PC-9 (cell line): ENCODE results near the gene PLTP. TPM values are rescaled to one million over a fixed set of nuclear protein-coding genes. Genes with fewer than 3 reads are reported as not detected.
A peak's percentile ranks its signal among the peaks of the same experiment; 100 is the strongest.
"Not testable (repeated sequence)": the region's sequence is repeated elsewhere in the genome, so short reads cannot be mapped to it uniquely, and the experiment has no call there.

ENCODE experiments used
- BruUV-seq: library from RNA; stranded (reverse); fragments of 400-500 nt; replicated peaks from 2 replicates; lab custom pipeline; 2021; lab: Mats Ljungman, UMichigan
- CTCF ChIA-PET: fragments of 300-600 bp; sonication (Branson Sonifier 250); formaldehyde crosslinking; loops from one replicate; lab custom pipeline; 2022; ENCODE audit warnings: antibody characterized with exemption; lab: Charles Lee
- POLR2A ChIA-PET: fragments of 300-600 bp; sonication (Branson Sonifier 250); formaldehyde crosslinking; loops from one replicate; lab custom pipeline; 2022; ENCODE audit warnings: antibody characterized with exemption; ENCODE audit not compliant: unreplicated experiment; lab: Charles Lee
- DNase-seq, 2 experiments: peaks; one replicate each; pipeline versions ENCODE4 v3.0.0 to v3.0.0-alpha.2; 2015 to 2022; ENCODE audit warnings: mixed read lengths in 1 of 2
- H2AFZ ChIP-seq: fragments of 200-600 bp; sonication (generic); 2 replicates; pipeline ENCODE4 v1.8.1; 2017; ENCODE audit warnings: antibody characterized with exemption
- H3F3A ChIP-seq: fragments of 200-600 bp; sonication (generic); 2 replicates; pipeline ENCODE4 v1.8.1; 2017; ENCODE audit warnings: antibody characterized with exemption, mild to moderate bottlenecking, low read depth; ENCODE audit not compliant: insufficient read depth
- H3K27ac ChIP-seq: fragments of 200-600 bp; sonication (generic); 2 replicates; pipeline ENCODE4 v1.6.1; 2016; ENCODE audit warnings: mixed run types
- H3K27me3 ChIP-seq: fragments of 200-600 bp; sonication (generic); 2 replicates; pipeline ENCODE4 v1.6.1; 2016; ENCODE audit warnings: low read depth, mixed run types; ENCODE audit not compliant: insufficient read depth
- H3K36me3 ChIP-seq: fragments of 200-600 bp; sonication (generic); 2 replicates; pipeline ENCODE4 v1.6.1; 2016; ENCODE audit warnings: low read depth, mixed run types
- H3K4me1 ChIP-seq: fragments of 200-600 bp; sonication (generic); replicated peaks from 2 replicates; pipeline ENCODE4 v1.6.1; 2016; ENCODE audit warnings: mixed run types; ENCODE audit not compliant: insufficient read depth
- H3K4me2 ChIP-seq: fragments of 200-600 bp; sonication (generic); 2 replicates; pipeline ENCODE4 v1.6.1; 2017; ENCODE audit warnings: mixed run types
- H3K4me3 ChIP-seq: fragments of 200-600 bp; sonication (generic); 2 replicates; pipeline ENCODE4 v1.6.1; 2016; ENCODE audit warnings: mixed run types
- H3K79me2 ChIP-seq: fragments of 200-600 bp; sonication (generic); 2 replicates; pipeline ENCODE4 v1.6.1; 2017; ENCODE audit warnings: low read depth, mixed run types
- H3K9me2 ChIP-seq: fragments of 200-600 bp; sonication (generic); 2 replicates; pipeline ENCODE4 v1.8.1; 2017; ENCODE audit warnings: mild to moderate bottlenecking; ENCODE audit not compliant: insufficient read depth
- H3K9me3 ChIP-seq: fragments of 200-600 bp; sonication (generic); 2 replicates; pipeline ENCODE4 v1.8.1; 2016; ENCODE audit warnings: low read depth; ENCODE audit not compliant: insufficient read depth
- H4K20me1 ChIP-seq: fragments of 200-600 bp; sonication (generic); 2 replicates; pipeline ENCODE4 v1.8.1; 2017; ENCODE audit not compliant: insufficient read depth
- EZH2 ChIP-seq: fragments of 200-600 bp; sonication (generic); IDR thresholded peaks from 2 replicates; pipeline ENCODE4 v1.8.0; 2017; ENCODE audit warnings: antibody characterized with exemption, low read depth
- intact Hi-C: fragments of 100-400 bp; cut with micrococcal nuclease; formaldehyde crosslinking; loops from one replicate; pipeline ENCODE4 v1.10.0; 2022; ENCODE audit not compliant: unreplicated experiment
- total RNA-seq: library from RNA; stranded (reverse); gene quantifications from 2 replicates; pipeline ENCODE4 v1.2.3, GENCODE V29; 2021
- TF ChIP-seq, protein P1 (sequence below): fragments of 200-600 bp; sonication (generic); conservative IDR thresholded peaks from 2 replicates; pipeline ENCODE4 v1.6.1; 2017; ENCODE audit warnings: mixed run types, antibody characterized with exemption, mild to moderate bottlenecking, moderate library complexity

The PLTP gene
- total RNA-seq, 1 experiment from 2014 or later: 127 TPM

DNA sequence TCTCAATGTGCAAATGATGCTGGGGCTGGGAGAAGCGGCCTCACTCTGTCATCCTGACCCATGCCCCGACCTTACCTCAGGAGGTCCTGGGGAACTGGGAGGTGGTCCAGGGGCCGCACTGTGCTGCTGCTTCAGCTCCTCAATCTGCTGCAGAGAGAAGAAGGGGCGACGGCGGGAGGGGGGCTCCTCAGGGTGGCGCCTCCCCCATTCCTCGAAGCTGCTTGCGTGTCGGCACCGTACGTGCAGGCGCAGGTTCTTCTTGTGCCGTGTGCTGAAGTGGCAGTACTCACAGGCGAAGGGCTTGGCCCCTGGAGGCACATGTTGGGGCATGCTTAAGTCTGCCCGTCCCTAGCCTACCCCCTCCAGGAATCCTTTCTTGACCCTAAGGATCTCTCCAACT lies 47.2 kb upstream of the PLTP start:
- H3K4me3 ChIP-seq: no peak overlapping the region
- no peak overlapping the region for H3K4me2 ChIP-seq
- H3K9me2 ChIP-seq: no peaks in the 10 kb centered on the region
- TF ChIP-seq EZH2: no peak
- TF ChIP-seq, protein P1, sequence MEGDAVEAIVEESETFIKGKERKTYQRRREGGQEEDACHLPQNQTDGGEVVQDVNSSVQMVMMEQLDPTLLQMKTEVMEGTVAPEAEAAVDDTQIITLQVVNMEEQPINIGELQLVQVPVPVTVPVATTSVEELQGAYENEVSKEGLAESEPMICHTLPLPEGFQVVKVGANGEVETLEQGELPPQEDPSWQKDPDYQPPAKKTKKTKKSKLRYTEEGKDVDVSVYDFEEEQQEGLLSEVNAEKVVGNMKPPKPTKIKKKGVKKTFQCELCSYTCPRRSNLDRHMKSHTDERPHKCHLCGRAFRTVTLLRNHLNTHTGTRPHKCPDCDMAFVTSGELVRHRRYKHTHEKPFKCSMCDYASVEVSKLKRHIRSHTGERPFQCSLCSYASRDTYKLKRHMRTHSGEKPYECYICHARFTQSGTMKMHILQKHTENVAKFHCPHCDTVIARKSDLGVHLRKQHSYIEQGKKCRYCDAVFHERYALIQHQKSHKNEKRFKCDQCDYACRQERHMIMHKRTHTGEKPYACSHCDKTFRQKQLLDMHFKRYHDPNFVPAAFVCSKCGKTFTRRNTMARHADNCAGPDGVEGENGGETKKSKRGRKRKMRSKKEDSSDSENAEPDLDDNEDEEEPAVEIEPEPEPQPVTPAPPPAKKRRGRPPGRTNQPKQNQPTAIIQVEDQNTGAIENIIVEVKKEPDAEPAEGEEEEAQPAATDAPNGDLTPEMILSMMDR: no peak
- no peaks in the 10 kb centered on the region for H3K4me1 ChIP-seq
- H3K9me3 ChIP-seq: no peaks in the 10 kb centered on the region
- POLR2A ChIA-PET: no interaction called here
- BruUV-seq: no TSS peak
- DNase-seq: peak in 1 of 2 experiments; percentile 30
- H3K27ac ChIP-seq: no peak overlapping the region
- no peaks in the 10 kb centered on the region for H3K27me3 ChIP-seq
- intact Hi-C loops: no loop called here
- 0 out of 2 replicates have a peak, but pooled peaks cover 4% of the 10 kb centered on the region for H3F3A ChIP-seq
- H3K79me2 ChIP-seq: no peaks in the 10 kb centered on the region
- CTCF ChIA-PET: interaction anchor here (0.6 to 1.0 kb wide), 2 partner anchors 11 to 866 kb away, joined by 3 read pairs; no protein-coding TSS in a partner anchor
- peaks cover 13% of the 10 kb centered on the region; the same call in 1 of the 2 replicates for H3K36me3 ChIP-seq
- H2AFZ ChIP-seq: no peak overlapping the region
- no peaks in the 10 kb centered on the region for H4K20me1 ChIP-seq

DNA sequence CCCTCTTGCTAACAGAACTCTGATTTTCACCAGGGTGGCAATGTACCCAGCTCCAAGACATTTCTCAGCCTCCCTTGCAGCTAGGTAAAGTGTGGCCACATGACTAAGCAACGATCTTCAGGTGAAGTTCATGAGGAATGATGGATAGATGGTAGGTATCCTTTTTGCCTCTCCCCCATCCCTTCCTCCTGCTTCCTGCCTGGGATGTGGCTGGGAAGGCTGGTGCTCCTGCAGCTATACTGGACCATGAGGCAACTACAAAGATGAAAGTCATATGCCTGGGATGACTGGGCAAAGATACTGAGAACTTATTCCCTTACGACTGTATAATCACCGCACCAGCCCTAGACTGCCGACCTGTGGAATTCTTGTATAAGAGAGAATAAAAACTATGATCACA lies 46.6 kb upstream of the PLTP start:
- Histone ChIP-seq H3K27ac (no peak overlapping the region), H2AFZ (no peak overlapping the region), H3K9me3 (no peaks in the 10 kb centered on the region), H3K36me3 (peaks cover 8% of the 10 kb centered on the region; the same call in 1 of the 2 replicates), H4K20me1 (no peaks in the 10 kb centered on the region), H3F3A (0 out of 2 replicates have a peak, but pooled peaks cover 4% of the 10 kb centered on the region), H3K27me3 (no peaks in the 10 kb centered on the region), H3K9me2 (no peaks in the 10 kb centered on the region), H3K4me1 (no peaks in the 10 kb centered on the region), H3K4me3 (no peak overlapping the region), H3K79me2 (no peaks in the 10 kb centered on the region), H3K4me2 (no peak overlapping the region)
- BruUV-seq: no TSS peak
- no peak for TF ChIP-seq EZH2
- TF ChIP-seq, protein P1: no peak
- ChIA-PET CTCF (interaction anchor here (0.6 to 1.0 kb wide), 2 partner anchors 11 to 866 kb away, joined by 3 read pairs; no protein-coding TSS in a partner anchor), POLR2A (no interaction called here)
- peak in 1 of 2 experiments; percentile 21 for DNase-seq
- intact Hi-C loops: no loop called here

DNA sequence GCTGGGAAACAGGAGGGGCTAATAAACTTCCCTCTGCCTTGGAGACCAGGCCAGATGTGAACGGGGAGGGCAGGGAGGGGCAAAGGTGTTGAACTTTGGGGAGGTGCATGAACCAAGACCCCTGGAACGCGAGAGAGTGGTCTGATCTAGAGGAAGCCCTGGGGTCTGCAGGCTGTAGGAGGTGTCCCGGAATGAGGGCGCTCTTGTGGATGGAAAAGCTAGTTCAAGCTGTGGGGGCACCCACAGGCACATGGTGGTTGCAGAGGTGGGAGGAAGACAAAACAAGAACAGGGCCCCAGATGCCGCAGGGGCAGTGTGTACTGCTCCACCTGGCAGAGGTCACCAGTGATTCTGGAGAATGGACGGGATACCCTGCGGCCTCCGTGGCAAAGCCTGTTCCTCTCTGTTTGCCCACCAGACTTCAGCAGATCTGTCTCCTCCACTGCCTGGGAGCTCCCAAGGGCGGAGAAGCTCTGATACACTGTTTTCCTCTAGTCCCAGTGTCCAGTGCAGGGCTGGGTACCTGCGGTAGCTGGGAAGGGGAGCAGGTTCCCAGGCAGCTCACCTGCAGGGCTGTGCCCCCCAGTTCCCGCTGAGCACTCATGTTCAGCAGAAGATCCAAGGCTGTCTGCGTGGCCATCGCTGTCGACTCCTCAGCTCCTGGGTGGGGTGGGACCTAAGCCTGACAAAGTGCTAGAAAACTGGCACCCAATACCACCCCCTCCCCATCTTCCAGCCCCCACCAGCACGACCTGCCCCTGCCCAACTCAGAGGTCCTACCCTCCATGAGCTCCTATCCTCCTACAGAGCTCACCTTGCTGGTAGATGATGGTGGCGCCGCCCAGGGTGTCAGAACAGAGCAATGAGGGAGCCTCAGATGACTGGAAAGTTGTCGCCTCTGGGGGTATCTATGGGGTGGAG lies 45.3 kb upstream of the PLTP start:
- POLR2A ChIA-PET: interaction anchor here (0.6 kb wide), 1 partner anchor 135 kb away, joined by 3 read pairs; no protein-coding TSS in a partner anchor

DNA sequence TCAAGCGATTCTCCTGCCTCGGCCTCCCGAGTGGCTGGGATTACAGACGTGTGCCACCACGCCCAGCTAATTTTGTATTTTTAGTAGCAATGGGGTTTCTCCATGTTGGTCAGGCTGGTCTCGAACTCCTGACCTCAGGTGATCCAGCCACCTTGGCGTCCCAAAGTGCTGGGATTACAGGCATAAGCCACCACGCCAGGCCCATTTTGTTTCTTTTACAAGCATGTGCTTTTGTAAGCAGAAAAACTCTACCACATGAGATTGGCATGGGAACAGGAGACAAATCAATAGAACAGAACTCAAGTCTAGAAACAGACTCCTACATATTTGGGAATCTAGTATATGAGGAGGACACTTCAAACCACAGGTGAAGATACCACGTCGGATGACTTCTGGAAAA lies 44.4 kb upstream of the PLTP start:
- H3K27me3 ChIP-seq, H3K27ac ChIP-seq, H3K79me2 ChIP-seq, H3F3A ChIP-seq, DNase-seq, H3K9me2 ChIP-seq, H2AFZ ChIP-seq, POLR2A ChIA-PET, intact Hi-C loops, H3K9me3 ChIP-seq, CTCF ChIA-PET, H3K4me2 ChIP-seq, H3K4me1 ChIP-seq, H3K4me3 ChIP-seq, H4K20me1 ChIP-seq: not testable (repeated sequence)
- BruUV-seq: TSS peak; percentile 10
- peaks cover 15% of the 10 kb centered on the region; the same call in 1 of the 2 replicates for H3K36me3 ChIP-seq

More for the DNA sequence above, 45.3 kb upstream of the PLTP start:
- DNase-seq: no peak
- 0 out of 2 replicates have a peak, but pooled peaks cover 4% of the 10 kb centered on the region for H3F3A ChIP-seq
- H3K27me3 ChIP-seq: no peaks in the 10 kb centered on the region
- H2AFZ ChIP-seq: no peak overlapping the region
- TF ChIP-seq EZH2: no peak
- TF ChIP-seq, protein P1: no peak
- no TSS peak for BruUV-seq
- no peaks in the 10 kb centered on the region for H3K9me3 ChIP-seq
- H3K9me2 ChIP-seq: no peaks in the 10 kb centered on the region
- no peaks in the 10 kb centered on the region for H3K4me1 ChIP-seq
- H3K27ac ChIP-seq: no peak overlapping the region
- no peaks in the 10 kb centered on the region for H4K20me1 ChIP-seq
- no peaks in the 10 kb centered on the region for H3K79me2 ChIP-seq
- CTCF ChIA-PET: interaction anchor here (0.6 kb wide), 2 partner anchors 168 to 1861 kb away, joined by 5 to 7 read pairs; no protein-coding TSS in a partner anchor
- no peak overlapping the region for H3K4me2 ChIP-seq
- no peak overlapping the region for H3K4me3 ChIP-seq
- intact Hi-C loops: no loop called here
- peaks cover 8% of the 10 kb centered on the region; the same call in 1 of the 2 replicates for H3K36me3 ChIP-seq
